Measurements from ENCODE around the gene AQP6.

Gene AQP6

GRCh38 chr12:49990273-49990672 is 17.5 kb downstream of the AQP6 start:
- DNase-seq (ENCODE audit: low read depth): no peak

- DNase-seq (ENCODE audit: low read depth): no peak
Measured at GRCh38 chr12:49998453-49998852, 25.7 kb downstream of the AQP6 start.

- no peak for DNase-seq (ENCODE audit: low read depth)
Measured at GRCh38 chr12:50003595-50003994, 30.8 kb downstream of the AQP6 start.

- DNase-seq (ENCODE audit: low read depth): no peak
Measured at GRCh38 chr12:50004696-50005095, 31.9 kb downstream of the AQP6 start.

DNA sequence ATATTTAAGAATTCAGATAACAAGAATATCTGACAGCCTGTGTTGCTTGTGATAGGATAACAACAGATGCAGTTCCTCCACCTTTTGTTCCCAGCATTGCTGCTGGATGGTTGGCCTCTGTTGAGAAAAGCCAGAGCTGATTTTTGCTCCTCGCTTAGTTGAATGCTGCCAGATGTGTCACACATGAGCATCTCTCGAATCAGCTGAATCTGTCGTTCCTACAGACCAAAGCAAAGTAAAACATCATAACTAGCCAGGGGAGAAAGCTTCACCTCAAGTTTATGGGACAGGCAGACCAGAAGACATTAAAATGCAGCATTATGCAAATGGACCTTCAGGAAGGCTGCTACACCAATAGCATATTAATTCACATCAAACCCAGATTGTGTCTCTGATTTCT is 32.4 kb downstream of the AQP6 start:
- no peak for DNase-seq (ENCODE audit: low read depth)

GRCh38 chr12:50006280-50006679 is 33.5 kb downstream of the AQP6 start:
- no peak for DNase-seq (ENCODE audit: low read depth)

DNA sequence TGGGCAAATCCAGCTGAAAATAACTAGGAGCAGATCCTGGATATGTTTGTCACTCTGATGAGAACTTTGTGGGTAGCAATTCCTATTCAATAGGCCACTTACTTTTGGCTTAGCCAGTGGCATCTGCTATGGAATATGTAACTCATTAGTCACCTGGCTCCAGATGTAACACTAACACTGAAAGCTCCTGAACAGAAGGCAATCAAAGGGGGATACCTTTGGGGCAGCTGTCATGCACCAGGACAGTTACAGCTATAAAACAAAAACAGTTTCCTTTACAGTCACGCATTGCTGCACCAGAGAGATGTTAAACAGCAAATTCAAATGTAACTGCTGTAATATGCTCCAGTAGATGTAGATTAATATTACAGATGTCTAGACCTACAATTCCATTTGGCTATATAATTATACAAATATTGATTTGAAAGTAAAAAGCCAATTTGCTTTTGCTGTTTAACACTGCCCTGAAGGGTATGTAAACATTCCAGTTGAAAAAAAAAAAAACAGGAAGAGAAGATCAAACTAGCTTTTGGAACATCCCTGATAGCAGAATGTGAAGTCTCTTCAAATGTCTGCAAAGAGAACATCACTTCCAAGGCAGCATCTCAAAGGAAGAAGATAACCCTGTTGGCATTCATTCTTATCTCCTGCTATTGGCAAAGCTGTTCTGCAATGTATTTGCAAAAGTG is 34.2 kb downstream of the AQP6 start:
- DNase-seq (ENCODE audit: low read depth): no peak

DNA sequence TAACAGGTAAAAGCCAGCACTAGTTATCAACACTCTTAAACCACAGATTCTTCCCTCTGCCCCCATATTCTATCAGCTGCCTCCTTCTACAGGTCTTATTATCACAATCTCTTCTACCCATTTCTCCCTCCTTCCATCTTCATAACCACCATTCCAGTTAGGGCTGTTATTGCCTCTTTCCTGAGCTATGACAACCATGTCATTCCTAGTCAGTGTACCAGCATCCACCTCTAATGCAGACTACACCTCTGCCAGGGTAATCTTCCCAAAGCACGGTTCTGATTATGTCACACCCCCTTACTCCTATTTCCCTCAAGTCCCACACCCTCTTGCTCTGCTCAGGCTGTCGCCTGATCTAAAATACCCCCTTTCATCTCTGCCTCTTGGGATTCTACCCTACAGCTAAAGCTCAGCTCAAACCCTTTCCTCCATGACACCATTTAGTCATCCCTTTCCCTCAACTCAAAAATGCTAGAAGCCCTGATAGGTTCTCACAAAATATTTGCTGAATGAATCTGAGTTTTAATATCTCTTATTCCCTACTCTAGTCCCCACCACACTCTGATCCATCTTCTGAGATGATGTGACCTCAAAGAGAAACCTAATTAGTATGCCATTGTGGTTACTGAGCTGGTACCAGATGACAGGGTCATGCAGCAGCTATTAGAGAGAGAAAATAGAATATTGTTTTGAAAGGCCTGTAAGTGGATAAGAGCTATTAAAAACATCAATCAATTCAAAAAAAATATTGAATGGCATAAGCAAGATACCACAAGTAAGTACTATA is 40.8 kb downstream of the AQP6 start:
- DNase-seq (ENCODE audit: low read depth): no peak

DNA sequence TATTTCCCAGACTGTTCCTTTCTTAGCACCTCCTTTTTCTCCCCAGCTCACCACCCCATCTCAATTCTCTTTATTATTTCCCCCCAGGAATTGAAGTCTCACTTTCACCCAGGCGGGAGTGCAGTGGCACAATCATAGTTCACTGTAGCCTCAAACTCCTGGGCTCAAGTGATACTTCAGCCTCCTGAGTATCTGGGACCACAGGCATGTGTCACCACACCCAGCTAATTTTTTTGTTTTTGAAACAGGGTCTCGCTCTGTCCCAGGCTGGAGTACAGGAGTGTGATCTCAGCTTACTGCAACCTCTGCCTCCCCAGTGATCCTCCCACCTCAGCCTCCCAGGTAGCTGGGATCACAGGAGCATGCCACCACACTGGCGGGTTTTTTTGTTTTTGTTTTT is 41.6 kb downstream of the AQP6 start:
- DNase-seq (ENCODE audit: low read depth): no peak

DNA sequence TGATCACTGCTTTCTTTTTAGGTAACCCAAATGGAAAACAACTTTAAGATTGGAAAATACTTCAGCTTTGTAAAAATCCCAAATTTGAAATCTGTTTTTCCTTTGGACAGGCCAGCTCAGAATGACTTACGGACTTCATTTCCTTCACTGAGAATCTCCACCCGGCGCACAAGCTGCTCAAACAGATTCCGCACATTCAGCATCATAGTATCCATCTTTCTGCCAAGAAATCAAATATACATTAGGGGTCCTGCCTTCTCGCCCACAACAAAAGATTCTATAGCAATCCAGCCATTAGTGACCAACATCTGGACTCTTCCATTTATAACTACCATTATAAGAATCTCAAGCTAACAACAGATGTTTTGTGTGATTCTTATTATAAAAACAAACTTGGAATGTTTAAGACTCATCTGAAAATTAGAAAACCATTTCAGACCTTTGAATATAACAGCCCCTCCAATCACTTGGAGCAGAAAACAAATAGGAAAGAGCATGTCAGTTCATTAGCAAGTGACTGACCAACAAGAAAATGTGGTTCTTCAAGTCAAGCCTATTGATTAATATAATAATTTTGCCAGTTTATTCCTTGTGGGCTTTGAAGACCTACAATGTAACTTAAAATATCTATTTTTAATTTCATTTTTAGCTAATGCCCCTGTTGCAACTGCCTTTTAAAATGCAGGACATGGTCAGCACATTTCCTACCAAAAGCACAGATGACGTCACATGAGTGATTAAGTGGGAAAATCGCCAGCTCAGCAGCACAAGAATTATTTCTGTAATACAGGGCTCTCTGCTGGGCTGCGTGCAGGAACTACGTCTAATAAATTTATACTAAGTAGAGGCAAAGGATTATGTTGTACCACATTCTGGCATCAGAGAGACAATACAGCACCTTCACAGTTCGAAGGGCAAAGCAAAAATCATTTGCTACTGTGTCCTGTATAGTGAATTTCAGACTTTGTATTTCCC is 44.0 kb downstream of the AQP6 start:
- DNase-seq (ENCODE audit: low read depth): no peak

DNA sequence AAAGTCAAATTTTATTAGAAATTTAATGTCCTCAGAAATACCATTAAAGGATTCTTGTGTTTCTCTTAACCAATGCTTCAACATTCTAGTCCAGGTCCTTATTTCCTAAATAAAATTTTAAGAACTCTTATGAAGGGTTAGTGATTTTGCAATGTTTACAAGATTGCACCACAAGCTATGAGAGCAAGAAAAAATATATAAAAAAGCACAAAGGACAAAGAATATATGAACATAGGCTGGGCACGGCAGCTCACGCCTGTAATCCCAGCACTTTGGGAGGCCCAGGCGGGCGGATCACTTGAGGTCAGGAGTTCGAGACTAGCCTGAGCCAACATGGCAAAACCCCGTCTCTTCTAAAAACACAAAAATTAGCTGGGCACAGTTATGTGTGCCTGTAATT is 44.9 kb downstream of the AQP6 start:
- no peak for DNase-seq (ENCODE audit: low read depth)

DNA sequence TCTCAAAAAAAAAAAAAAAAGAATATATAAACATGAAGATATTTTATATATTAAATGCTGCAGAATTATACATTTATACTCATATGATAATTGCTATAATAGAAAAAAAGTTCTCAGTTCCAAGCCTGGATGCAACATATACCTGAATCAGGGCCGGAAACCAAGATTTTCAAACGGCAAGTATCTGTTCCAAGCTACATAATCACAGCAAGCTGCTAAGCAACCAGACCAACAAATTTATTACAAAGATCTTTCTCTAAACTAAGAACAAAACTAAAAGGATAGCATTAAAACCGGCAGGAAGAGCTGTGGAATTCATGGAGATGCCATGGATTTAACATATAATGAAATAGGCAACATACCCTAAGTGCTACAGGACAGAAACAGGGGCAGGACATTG is 45.4 kb downstream of the AQP6 start:
- no peak for DNase-seq (ENCODE audit: low read depth)

DNA sequence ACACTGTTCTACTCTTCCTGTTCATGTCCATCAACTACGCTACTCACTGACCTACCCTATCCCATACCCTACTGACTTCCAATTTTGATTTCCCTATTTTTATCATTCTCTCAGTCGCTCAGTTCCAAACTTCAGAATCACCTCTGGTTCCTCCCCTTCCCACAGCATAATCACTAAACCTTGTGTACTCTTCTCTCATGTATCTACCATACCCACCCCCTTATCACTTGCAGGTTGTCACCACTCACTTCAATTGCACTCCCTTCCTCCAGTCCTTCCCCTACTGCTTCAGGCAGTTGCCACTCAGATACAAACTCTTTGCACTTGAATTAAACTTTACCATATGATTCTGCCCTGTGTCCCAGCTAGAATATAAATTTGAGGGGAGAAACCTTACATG is 46.2 kb downstream of the AQP6 start:
- DNase-seq (ENCODE audit: low read depth): no peak

GRCh38 chr12:50019524-50019923 is 46.8 kb downstream of the AQP6 start:
- no peak for DNase-seq (ENCODE audit: low read depth)

- no peak for DNase-seq (ENCODE audit: low read depth)
Measured at GRCh38 chr12:50021031-50021430, 48.3 kb downstream of the AQP6 start.

- DNase-seq (ENCODE audit: low read depth): no peak
Measured at GRCh38 chr12:50022903-50023302, 50.2 kb downstream of the AQP6 start.

DNA sequence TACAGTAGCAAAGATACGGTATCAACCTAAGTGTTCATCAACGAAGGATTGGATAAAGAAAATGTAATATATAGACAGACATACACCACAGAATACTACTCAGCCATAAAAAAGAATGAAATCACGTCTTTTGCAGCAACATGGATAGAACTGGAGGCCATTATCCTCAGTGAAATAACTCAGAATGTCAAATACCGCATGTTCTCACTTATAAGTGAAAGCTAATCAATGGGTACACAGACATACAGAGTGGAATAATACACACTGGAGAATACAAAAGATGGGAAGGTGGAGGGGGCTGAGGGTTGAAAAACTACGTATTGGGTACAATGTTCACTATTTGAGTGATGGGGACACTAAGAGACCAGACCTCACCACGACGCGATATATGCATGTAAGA is 51.5 kb downstream of the AQP6 start:
- DNase-seq (ENCODE audit: low read depth): no peak

GRCh38 chr12:50024805-50025186 is 52.0 kb downstream of the AQP6 start:
- DNase-seq (ENCODE audit: low read depth): no peak

- peak; percentile 94 for DNase-seq (ENCODE audit: low read depth)
Measured at GRCh38 chr12:50025187-50026059, 52.7 kb downstream of the AQP6 start, which contains the start of gene RACGAP1. Gene RACGAP1, minus strand, starts transcription at chr12:50025494. Its CDS starts 8,779 bp downstream, at chr12:50016715.

DNA sequence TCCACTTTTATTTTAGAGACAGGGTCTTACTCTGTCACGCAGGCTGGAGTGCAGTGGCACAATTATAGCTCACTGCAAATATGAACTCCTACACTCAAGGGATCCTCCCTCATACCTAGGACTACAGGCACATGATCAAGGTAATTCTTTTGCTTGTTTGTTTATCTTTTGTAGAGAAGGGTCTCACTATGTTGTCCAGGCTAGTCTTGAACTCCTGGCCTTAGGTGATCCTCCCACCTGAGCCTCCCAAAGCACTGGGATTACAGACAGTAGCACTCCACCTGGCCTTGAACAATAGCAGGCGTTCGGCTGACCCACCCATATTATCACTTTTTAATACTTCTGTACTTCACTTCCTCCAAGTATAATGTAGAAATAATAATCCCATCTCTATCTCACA is 53.9 kb downstream of the AQP6 start:
- no peak for DNase-seq (ENCODE audit: low read depth)
